GM23338 (cell line): ENCODE measurements around the gene MAPK8. TPM values are rescaled to one million over a fixed set of nuclear protein-coding genes. Genes with fewer than 3 reads are reported as not detected.

Experiments
- ATAC-seq: fragments of 200-7000 bp; cut with Tn5 transposase; 3 replicates; pipeline ENCODE4 v1.9.1; 2020
- DNase-seq: peaks from one replicate; pipeline ENCODE4 v3.0.0-alpha.2; 2015; ENCODE audit warnings: low spot score
- H2AFZ ChIP-seq: fragments of 200-600 bp; sonication (generic); 2 replicates; pipeline ENCODE4 v1.8.0; 2016; ENCODE audit warnings: antibody characterized with exemption, mild to moderate bottlenecking, moderate library complexity
- H3F3A ChIP-seq: fragments of 200-600 bp; sonication (generic); replicated peaks from 2 replicates; pipeline ENCODE4 v1.8.0; 2017; ENCODE audit warnings: antibody characterized with exemption, mixed run types, low read depth
- H3K27ac ChIP-seq: fragments of 200-600 bp; sonication (generic); 2 replicates; pipeline ENCODE4 v1.6.1; 2016; ENCODE audit warnings: low read depth
- H3K27me3 ChIP-seq: fragments of 200-600 bp; sonication (generic); 2 replicates; pipeline ENCODE4 v1.8.0; 2016; ENCODE audit warnings: mild to moderate bottlenecking, mixed run types, moderate library complexity; ENCODE audit not compliant: insufficient read depth
- H3K36me3 ChIP-seq: fragments of 200-600 bp; sonication (generic); 2 replicates; pipeline ENCODE4 v1.8.0; 2016; ENCODE audit warnings: mild to moderate bottlenecking; ENCODE audit not compliant: insufficient read depth
- H3K4me1 ChIP-seq: fragments of 200-600 bp; sonication (generic); 2 replicates; pipeline ENCODE4 v1.8.0; 2016; ENCODE audit warnings: mild to moderate bottlenecking, moderate library complexity; ENCODE audit not compliant: insufficient read depth
- H3K4me2 ChIP-seq: fragments of 200-600 bp; sonication (generic); 2 replicates; pipeline ENCODE4 v1.7.1; 2017; ENCODE audit warnings: mixed run types
- H3K4me3 ChIP-seq: fragments of 200-600 bp; sonication (generic); 2 replicates; pipeline ENCODE4 v1.6.1; 2016; ENCODE audit warnings: mixed run types
- H3K79me2 ChIP-seq: fragments of 200-600 bp; sonication (generic); replicated peaks from 2 replicates; pipeline ENCODE4 v1.8.0; 2017; ENCODE audit warnings: mild to moderate bottlenecking; ENCODE audit not compliant: insufficient read depth
- H3K9me2 ChIP-seq: fragments of 200-600 bp; sonication (generic); 2 replicates; pipeline ENCODE4 v1.8.0; 2017; ENCODE audit not compliant: insufficient read depth
- H4K20me1 ChIP-seq: fragments of 200-600 bp; sonication (generic); replicated peaks from 2 replicates; pipeline ENCODE4 v1.8.0; 2017; ENCODE audit warnings: mild to moderate bottlenecking; ENCODE audit not compliant: insufficient read depth
- H3K27ac Mint-ChIP-seq: 2 replicates; pipeline ENCODE4 v1.8.0; 2020; ENCODE audit warnings: inconsistent platforms, mild to moderate bottlenecking, moderate library complexity, mixed read lengths
- H3K27me3 Mint-ChIP-seq: 3 replicates; pipeline ENCODE4 v1.8.0; 2022; ENCODE audit warnings: low read depth, mild to moderate bottlenecking, moderate library complexity, mixed read lengths, inconsistent platforms; ENCODE audit not compliant: insufficient read depth, poor library complexity
- H3K36me3 Mint-ChIP-seq: 3 replicates; pipeline ENCODE4 v1.8.0; 2021; ENCODE audit warnings: low read depth, mild to moderate bottlenecking, inconsistent platforms, moderate library complexity, mixed read lengths
- H3K4me1 Mint-ChIP-seq: 3 replicates; pipeline ENCODE4 v1.8.0; 2020; ENCODE audit warnings: mild to moderate bottlenecking, inconsistent platforms, mixed read lengths
- H3K4me3 Mint-ChIP-seq: 3 replicates; pipeline ENCODE4 v1.8.0; 2021; ENCODE audit warnings: moderate library complexity, mild to moderate bottlenecking, inconsistent platforms, mixed read lengths
- H3K9me3 Mint-ChIP-seq: 3 replicates; pipeline ENCODE4 v1.8.0; 2020; ENCODE audit warnings: moderate library complexity, mild to moderate bottlenecking, inconsistent platforms, mixed read lengths
- CREB1 ChIP-seq: fragments of 250-450 bp; sonication (Bioruptor Pico); IDR thresholded peaks from 2 replicates; pipeline ENCODE4 v1.5.0; 2020; ENCODE audit warnings: low read depth, mild to moderate bottlenecking, moderate library complexity
- EZH2phosphoT487 ChIP-seq: fragments of 200-600 bp; sonication (generic); IDR thresholded peaks from one replicate; pipeline ENCODE4 v1.8.1; 2018; ENCODE audit warnings: antibody characterized with exemption; ENCODE audit not compliant: unreplicated experiment
- JUNB ChIP-seq: IDR thresholded peaks from one replicate; pipeline ENCODE4 v1.6.1; 2016; ENCODE audit warnings: antibody characterized with exemption; ENCODE audit not compliant: unreplicated experiment
- STAT1 ChIP-seq: IDR thresholded peaks from one replicate; pipeline ENCODE4 v1.6.1; 2016; ENCODE audit warnings: antibody characterized with exemption; ENCODE audit not compliant: unreplicated experiment
- ZNF114 ChIP-seq: fragments of 250-450 bp; sonication (Bioruptor Pico); IDR thresholded peaks from 2 replicates; pipeline ENCODE4 v1.5.0; 2020; ENCODE audit warnings: mild to moderate bottlenecking, moderate library complexity
- ZNF331 ChIP-seq: fragments of 250-450 bp; sonication (Bioruptor Pico); IDR thresholded peaks from 2 replicates; pipeline ENCODE4 v1.5.0; 2020; ENCODE audit warnings: low read depth, mild to moderate bottlenecking, moderate library complexity
- polyA plus RNA-seq: library from polyadenylated mRNA; unstranded; fragments of >200 nt; fragmentation: Nextera tagmentation; extraction: Ambion mirVana; gene quantifications from 2 replicates; pipeline ENCODE4 v1.2.1, GENCODE V29; 2016
- total RNA-seq: library from RNA; depleted of rRNA; stranded (reverse); fragments of >200 nt; shearing (Covaris generic); gene quantifications from 2 replicates; pipeline ENCODE4 v1.2.3, GENCODE V29; 2014
- TF ChIP-seq, protein P1 (sequence below): fragments of 250-450 bp; sonication (Bioruptor Pico); IDR thresholded peaks from 2 replicates; pipeline ENCODE4 v1.5.0; 2020; ENCODE audit warnings: mild to moderate bottlenecking, moderate library complexity
- TF ChIP-seq, protein P2 (sequence below), 2 experiments: fragments of 200-600 bp in 1 of 2; sonication (generic) in 1 of 2; conservative IDR thresholded peaks; 2 replicates each; pipeline versions ENCODE4 v1.5.1 to v1.6.1; 2016 to 2017; ENCODE audit warnings: antibody characterized with exemption in 2 of 2, low read depth in 2 of 2, mild to moderate bottlenecking in 2 of 2, moderate library complexity in 1 of 2
- TF ChIP-seq, protein P3 (sequence below): IDR thresholded peaks from 2 replicates; pipeline ENCODE4 v1.6.1; 2016; ENCODE audit warnings: antibody characterized with exemption
- TF ChIP-seq, protein P4 (sequence below): IDR thresholded peaks from one replicate; pipeline ENCODE4 v1.6.1; 2018; ENCODE audit warnings: antibody characterized with exemption; ENCODE audit not compliant: unreplicated experiment

Gene MAPK8
- total and polyA plus RNA-seq, 2 experiments from 2014 or later: 52.4 to 73.6 TPM

- TF ChIP-seq, protein P1, sequence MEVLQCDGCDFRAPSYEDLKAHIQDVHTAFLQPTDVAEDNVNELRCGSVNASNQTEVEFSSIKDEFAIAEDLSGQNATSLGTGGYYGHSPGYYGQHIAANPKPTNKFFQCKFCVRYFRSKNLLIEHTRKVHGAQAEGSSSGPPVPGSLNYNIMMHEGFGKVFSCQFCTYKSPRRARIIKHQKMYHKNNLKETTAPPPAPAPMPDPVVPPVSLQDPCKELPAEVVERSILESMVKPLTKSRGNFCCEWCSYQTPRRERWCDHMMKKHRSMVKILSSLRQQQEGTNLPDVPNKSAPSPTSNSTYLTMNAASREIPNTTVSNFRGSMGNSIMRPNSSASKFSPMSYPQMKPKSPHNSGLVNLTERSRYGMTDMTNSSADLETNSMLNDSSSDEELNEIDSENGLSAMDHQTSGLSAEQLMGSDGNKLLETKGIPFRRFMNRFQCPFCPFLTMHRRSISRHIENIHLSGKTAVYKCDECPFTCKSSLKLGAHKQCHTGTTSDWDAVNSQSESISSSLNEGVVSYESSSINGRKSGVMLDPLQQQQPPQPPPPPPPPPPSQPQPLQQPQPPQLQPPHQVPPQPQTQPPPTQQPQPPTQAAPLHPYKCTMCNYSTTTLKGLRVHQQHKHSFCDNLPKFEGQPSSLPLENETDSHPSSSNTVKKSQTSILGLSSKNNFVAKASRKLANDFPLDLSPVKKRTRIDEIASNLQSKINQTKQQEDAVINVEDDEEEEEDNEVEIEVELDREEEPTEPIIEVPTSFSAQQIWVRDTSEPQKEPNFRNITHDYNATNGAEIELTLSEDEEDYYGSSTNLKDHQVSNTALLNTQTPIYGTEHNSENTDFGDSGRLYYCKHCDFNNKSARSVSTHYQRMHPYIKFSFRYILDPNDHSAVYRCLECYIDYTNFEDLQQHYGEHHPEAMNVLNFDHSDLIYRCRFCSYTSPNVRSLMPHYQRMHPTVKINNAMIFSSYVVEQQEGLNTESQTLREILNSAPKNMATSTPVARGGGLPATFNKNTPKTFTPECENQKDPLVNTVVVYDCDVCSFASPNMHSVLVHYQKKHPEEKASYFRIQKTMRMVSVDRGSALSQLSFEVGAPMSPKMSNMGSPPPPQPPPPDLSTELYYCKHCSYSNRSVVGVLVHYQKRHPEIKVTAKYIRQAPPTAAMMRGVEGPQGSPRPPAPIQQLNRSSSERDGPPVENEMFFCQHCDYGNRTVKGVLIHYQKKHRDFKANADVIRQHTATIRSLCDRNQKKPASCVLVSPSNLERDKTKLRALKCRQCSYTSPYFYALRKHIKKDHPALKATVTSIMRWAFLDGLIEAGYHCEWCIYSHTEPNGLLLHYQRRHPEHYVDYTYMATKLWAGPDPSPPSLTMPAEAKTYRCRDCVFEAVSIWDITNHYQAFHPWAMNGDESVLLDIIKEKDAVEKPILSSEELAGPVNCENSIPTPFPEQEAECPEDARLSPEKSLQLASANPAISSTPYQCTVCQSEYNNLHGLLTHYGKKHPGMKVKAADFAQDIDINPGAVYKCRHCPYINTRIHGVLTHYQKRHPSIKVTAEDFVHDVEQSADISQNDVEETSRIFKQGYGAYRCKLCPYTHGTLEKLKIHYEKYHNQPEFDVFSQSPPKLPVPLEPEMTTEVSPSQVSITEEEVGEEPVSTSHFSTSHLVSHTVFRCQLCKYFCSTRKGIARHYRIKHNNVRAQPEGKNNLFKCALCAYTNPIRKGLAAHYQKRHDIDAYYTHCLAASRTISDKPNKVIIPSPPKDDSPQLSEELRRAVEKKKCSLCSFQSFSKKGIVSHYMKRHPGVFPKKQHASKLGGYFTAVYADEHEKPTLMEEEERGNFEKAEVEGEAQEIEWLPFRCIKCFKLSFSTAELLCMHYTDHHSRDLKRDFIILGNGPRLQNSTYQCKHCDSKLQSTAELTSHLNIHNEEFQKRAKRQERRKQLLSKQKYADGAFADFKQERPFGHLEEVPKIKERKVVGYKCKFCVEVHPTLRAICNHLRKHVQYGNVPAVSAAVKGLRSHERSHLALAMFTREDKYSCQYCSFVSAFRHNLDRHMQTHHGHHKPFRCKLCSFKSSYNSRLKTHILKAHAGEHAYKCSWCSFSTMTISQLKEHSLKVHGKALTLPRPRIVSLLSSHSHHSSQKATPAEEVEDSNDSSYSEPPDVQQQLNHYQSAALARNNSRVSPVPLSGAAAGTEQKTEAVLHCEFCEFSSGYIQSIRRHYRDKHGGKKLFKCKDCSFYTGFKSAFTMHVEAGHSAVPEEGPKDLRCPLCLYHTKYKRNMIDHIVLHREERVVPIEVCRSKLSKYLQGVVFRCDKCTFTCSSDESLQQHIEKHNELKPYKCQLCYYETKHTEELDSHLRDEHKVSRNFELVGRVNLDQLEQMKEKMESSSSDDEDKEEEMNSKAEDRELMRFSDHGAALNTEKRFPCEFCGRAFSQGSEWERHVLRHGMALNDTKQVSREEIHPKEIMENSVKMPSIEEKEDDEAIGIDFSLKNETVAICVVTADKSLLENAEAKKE: no peak
- TF ChIP-seq JUNB: no peak
Observed at GRCh38 chr10:48358162-48358561, 51.7 kb downstream of the MAPK8 start (continued).

DNA sequence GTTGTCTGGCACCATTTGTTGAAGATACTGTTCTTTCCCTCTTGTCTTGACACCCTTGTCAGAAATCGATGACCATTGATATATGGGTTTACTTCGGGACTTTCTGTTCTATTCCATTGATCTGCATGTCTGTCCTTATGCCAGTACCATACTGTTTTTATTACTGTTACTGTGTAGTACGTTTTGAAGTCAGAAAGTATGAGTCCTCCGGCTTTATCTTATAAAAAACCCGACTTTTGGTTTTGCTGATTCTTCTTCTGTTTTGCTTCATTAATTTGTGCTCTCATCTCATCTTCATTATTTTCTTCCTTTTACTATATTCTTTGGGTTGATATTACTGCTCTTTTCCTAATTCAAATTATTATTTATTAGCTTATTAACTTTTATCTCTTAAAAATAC, 52.4 kb downstream of the MAPK8 start:
- Histone ChIP-seq H3K27me3 (no peaks in the 10 kb centered on the region), H3K9me2 (no peaks in the 10 kb centered on the region), H3K27ac (no peak overlapping the region), H4K20me1 (peaks cover 16% of the 10 kb centered on the region), H3K4me2 (no peak overlapping the region), H3F3A (no peaks in the 10 kb centered on the region), H3K4me1 (0 out of 2 replicates have a peak, but pooled peaks cover 2% of the 10 kb centered on the region), H2AFZ (no peak overlapping the region), H3K36me3 (no peaks in the 10 kb centered on the region), H3K4me3 (no peak overlapping the region), H3K79me2 (peaks cover 65% of the 10 kb centered on the region)
- no peaks in the 10 kb centered on the region for H3K27me3 Mint-ChIP-seq
- no peak for ATAC-seq
- DNase-seq: no peak
- no peaks in the 10 kb centered on the region for H3K9me3 Mint-ChIP-seq
- H3K36me3 Mint-ChIP-seq: no peaks in the 10 kb centered on the region
- no peak overlapping the region for H3K4me3 Mint-ChIP-seq
- H3K27ac Mint-ChIP-seq: no peak overlapping the region
- H3K4me1 Mint-ChIP-seq: peaks cover 5% of the 10 kb centered on the region; the same call in 2 of the 3 replicates
- TF ChIP-seq ZNF331 (CRISPR knock-in tag) (no peak), EZH2phosphoT487 (no peak), STAT1 (no peak), CREB1 (CRISPR knock-in tag) (no peak), ZNF114 (CRISPR knock-in tag) (no peak)
- TF ChIP-seq, protein P2, sequence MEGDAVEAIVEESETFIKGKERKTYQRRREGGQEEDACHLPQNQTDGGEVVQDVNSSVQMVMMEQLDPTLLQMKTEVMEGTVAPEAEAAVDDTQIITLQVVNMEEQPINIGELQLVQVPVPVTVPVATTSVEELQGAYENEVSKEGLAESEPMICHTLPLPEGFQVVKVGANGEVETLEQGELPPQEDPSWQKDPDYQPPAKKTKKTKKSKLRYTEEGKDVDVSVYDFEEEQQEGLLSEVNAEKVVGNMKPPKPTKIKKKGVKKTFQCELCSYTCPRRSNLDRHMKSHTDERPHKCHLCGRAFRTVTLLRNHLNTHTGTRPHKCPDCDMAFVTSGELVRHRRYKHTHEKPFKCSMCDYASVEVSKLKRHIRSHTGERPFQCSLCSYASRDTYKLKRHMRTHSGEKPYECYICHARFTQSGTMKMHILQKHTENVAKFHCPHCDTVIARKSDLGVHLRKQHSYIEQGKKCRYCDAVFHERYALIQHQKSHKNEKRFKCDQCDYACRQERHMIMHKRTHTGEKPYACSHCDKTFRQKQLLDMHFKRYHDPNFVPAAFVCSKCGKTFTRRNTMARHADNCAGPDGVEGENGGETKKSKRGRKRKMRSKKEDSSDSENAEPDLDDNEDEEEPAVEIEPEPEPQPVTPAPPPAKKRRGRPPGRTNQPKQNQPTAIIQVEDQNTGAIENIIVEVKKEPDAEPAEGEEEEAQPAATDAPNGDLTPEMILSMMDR (conservative IDR thresholded peaks at IDR 0.05; ENCODE audit: low read depth in 2 of 2): no peak
- TF ChIP-seq, protein P3, sequence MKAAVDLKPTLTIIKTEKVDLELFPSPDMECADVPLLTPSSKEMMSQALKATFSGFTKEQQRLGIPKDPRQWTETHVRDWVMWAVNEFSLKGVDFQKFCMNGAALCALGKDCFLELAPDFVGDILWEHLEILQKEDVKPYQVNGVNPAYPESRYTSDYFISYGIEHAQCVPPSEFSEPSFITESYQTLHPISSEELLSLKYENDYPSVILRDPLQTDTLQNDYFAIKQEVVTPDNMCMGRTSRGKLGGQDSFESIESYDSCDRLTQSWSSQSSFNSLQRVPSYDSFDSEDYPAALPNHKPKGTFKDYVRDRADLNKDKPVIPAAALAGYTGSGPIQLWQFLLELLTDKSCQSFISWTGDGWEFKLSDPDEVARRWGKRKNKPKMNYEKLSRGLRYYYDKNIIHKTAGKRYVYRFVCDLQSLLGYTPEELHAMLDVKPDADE: no peak
- TF ChIP-seq, protein P4, sequence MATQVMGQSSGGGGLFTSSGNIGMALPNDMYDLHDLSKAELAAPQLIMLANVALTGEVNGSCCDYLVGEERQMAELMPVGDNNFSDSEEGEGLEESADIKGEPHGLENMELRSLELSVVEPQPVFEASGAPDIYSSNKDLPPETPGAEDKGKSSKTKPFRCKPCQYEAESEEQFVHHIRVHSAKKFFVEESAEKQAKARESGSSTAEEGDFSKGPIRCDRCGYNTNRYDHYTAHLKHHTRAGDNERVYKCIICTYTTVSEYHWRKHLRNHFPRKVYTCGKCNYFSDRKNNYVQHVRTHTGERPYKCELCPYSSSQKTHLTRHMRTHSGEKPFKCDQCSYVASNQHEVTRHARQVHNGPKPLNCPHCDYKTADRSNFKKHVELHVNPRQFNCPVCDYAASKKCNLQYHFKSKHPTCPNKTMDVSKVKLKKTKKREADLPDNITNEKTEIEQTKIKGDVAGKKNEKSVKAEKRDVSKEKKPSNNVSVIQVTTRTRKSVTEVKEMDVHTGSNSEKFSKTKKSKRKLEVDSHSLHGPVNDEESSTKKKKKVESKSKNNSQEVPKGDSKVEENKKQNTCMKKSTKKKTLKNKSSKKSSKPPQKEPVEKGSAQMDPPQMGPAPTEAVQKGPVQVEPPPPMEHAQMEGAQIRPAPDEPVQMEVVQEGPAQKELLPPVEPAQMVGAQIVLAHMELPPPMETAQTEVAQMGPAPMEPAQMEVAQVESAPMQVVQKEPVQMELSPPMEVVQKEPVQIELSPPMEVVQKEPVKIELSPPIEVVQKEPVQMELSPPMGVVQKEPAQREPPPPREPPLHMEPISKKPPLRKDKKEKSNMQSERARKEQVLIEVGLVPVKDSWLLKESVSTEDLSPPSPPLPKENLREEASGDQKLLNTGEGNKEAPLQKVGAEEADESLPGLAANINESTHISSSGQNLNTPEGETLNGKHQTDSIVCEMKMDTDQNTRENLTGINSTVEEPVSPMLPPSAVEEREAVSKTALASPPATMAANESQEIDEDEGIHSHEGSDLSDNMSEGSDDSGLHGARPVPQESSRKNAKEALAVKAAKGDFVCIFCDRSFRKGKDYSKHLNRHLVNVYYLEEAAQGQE: no peak
